Measurements from ENCODE around the gene PLEKHG3.

The PLEKHG3 gene

DNA sequence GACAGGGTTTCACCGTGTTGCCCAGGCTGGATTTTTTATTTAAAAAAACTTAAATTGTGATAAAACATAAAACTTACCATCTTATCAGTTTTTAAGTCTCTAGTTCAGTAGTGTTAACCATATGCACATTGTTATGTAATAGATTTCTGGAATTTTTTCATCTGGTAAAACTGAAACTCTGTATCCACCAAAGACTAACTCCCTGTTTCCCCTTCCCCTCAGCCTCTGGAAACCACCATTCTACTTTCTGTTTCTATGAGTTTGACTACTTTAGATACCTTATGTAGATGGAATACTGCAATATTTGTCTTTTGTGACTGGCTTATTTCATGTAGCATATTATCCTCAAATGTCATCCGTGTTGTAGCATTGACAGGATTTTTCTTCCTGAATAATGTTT is 12.8 kb upstream of the PLEKHG3 start:
- no peaks in the 10 kb centered on the region for H3K9me3 ChIP-seq (ENCODE audit: insufficient read depth, low read depth, low read length)
- TF ChIP-seq, protein P1, sequence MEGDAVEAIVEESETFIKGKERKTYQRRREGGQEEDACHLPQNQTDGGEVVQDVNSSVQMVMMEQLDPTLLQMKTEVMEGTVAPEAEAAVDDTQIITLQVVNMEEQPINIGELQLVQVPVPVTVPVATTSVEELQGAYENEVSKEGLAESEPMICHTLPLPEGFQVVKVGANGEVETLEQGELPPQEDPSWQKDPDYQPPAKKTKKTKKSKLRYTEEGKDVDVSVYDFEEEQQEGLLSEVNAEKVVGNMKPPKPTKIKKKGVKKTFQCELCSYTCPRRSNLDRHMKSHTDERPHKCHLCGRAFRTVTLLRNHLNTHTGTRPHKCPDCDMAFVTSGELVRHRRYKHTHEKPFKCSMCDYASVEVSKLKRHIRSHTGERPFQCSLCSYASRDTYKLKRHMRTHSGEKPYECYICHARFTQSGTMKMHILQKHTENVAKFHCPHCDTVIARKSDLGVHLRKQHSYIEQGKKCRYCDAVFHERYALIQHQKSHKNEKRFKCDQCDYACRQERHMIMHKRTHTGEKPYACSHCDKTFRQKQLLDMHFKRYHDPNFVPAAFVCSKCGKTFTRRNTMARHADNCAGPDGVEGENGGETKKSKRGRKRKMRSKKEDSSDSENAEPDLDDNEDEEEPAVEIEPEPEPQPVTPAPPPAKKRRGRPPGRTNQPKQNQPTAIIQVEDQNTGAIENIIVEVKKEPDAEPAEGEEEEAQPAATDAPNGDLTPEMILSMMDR (conservative IDR thresholded peaks at IDR 0.05; ENCODE audit: low read length), result no peak
- no peak for TF ChIP-seq EZH2phosphoT487 (IDR thresholded peaks at IDR 0.05; ENCODE audit: borderline replicate concordance)
- H3K4me1 ChIP-seq (ENCODE audit: insufficient read depth, low read length, poor library complexity, severe bottlenecking), result peaks cover 37% of the 10 kb centered on the region
- no peaks in the 10 kb centered on the region for H3K79me2 ChIP-seq (ENCODE audit: insufficient read depth, low read length)
- no peak overlapping the region for H3K9ac ChIP-seq (ENCODE audit: low read depth, low read length, poor library complexity, severe bottlenecking)
- no peak overlapping the region for H2AFZ ChIP-seq (ENCODE audit: low read length)
- H3F3A ChIP-seq (ENCODE audit: low read depth), result peaks cover 3% of the 10 kb centered on the region; the same call in 1 of the 2 replicates
- H3K36me3 ChIP-seq (ENCODE audit: insufficient read depth, low read length), result no peaks in the 10 kb centered on the region
- H3K4me3 ChIP-seq (ENCODE audit: low read length, poor library complexity, severe bottlenecking), result no peak overlapping the region
- H3K27me3 ChIP-seq (ENCODE audit: insufficient read depth, low read length, poor library complexity, severe bottlenecking), result no peaks in the 10 kb centered on the region
- H4K20me1 ChIP-seq (ENCODE audit: insufficient read depth, low read length, poor library complexity, severe bottlenecking), result no peaks in the 10 kb centered on the region
- H3K4me2 ChIP-seq (ENCODE audit: low read depth, low read length, poor library complexity, severe bottlenecking), result no peak overlapping the region
- H3K9me2 ChIP-seq (replicated peaks; ENCODE audit: low read depth, low read length), result no peaks in the 10 kb centered on the region

DNA sequence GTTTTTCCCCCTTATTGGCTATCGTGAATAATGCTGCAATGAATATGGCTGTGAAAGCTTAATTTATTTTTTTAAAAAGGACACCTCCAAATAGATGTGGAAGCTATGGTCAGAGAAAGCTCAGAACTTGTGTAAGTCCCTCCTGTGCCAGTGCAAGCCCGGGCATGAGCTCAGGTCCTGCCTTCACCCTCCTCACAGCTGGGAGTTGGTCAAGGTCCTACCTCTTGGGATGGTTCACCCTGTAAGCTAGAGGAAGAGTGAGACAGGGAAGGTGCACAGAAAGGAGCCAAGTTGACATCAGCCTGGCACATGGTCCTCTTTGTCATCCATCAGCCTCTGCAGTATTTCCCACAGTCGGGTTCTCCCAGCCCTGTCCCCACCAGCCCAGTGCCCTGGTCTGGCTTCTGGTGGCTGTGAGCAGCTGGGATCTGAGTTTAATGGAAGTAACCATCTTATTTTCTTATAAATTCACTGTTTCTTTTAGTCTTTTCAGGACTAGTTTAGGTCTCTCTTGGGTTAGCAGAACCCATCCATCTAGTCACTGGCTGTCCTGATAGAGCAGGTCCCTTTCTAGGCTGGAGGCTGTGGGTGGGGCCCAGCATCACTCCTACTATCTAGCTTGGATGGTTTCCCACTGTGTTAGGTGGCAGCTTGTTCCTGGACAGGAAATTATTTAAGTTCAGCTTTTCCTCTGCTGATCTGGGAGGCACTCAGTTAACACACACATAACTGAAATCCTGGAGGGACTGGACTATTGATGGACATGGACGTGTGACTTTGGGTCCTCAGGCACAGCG is 11.8 kb upstream of the PLEKHG3 start:
- no peaks in the 10 kb centered on the region for H4K20me1 ChIP-seq (ENCODE audit: insufficient read depth, low read length, poor library complexity, severe bottlenecking)
- no peaks in the 10 kb centered on the region for H3K79me2 ChIP-seq (ENCODE audit: insufficient read depth, low read length)
- no peak overlapping the region for H3K9ac ChIP-seq (ENCODE audit: low read depth, low read length, poor library complexity, severe bottlenecking)
- TF ChIP-seq, protein P1 (conservative IDR thresholded peaks at IDR 0.05; ENCODE audit: low read length), result no peak
- no peak for TF ChIP-seq EZH2phosphoT487 (IDR thresholded peaks at IDR 0.05; ENCODE audit: borderline replicate concordance)
- H3K4me2 ChIP-seq (ENCODE audit: low read depth, low read length, poor library complexity, severe bottlenecking), result no peak overlapping the region
- H3K36me3 ChIP-seq (ENCODE audit: insufficient read depth, low read length), result no peaks in the 10 kb centered on the region
- H2AFZ ChIP-seq (ENCODE audit: low read length), result no peak overlapping the region
- no peaks in the 10 kb centered on the region for H3K27me3 ChIP-seq (ENCODE audit: insufficient read depth, low read length, poor library complexity, severe bottlenecking)
- peaks cover 44% of the 10 kb centered on the region for H3K4me1 ChIP-seq (ENCODE audit: insufficient read depth, low read length, poor library complexity, severe bottlenecking)
- no peaks in the 10 kb centered on the region for H3K9me3 ChIP-seq (ENCODE audit: insufficient read depth, low read depth, low read length)
- H3K9me2 ChIP-seq (replicated peaks; ENCODE audit: low read depth, low read length), result no peaks in the 10 kb centered on the region
- peaks cover 3% of the 10 kb centered on the region; the same call in 1 of the 2 replicates for H3F3A ChIP-seq (ENCODE audit: low read depth)
- H3K4me3 ChIP-seq (ENCODE audit: low read length, poor library complexity, severe bottlenecking), result no peak overlapping the region

DNA sequence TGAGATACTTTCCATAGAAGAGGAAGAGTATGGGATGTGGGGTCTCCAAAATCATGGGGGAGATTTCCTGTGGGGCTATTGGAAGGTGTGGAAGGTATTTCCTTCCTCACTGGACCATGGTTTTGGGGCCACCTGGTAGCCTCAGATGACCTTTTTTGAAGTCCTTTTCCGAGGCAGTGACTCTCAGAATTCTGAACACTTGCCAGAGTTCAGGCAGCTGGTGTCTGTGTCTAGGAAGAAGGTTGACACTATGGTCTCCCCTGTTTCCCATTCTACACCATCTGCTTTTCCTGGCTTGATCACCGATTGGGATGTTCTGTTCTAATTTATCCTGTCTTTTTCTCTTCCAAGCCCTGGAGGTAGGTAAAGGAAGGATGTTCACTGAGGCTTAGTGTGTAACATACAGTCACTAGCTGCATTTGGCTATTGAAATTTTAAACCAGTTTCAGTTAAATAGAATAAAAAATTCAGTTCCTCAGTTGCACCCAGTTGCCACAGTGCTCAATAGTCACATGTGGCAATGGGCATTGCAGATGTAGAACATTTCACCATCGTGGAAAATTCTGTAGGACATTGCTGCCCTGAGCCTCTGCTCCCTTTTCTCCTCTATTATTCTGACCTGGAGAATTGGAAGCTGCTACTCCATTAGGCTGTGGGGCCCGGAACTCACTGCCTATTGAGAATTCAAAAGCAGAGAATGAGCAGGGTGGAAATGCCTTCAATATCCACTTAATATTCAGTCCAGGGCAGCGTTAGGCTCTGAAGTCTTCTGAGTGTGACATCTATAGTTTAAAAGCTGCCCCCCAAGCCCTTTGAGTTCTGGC is 11.0 kb upstream of the PLEKHG3 start:
- Histone ChIP-seq H3K4me3 (ENCODE audit: low read length, poor library complexity, severe bottlenecking) (no peak overlapping the region), H4K20me1 (ENCODE audit: insufficient read depth, low read length, poor library complexity, severe bottlenecking) (no peaks in the 10 kb centered on the region), H3F3A (ENCODE audit: low read depth) (peaks cover under 1% of the 10 kb centered on the region; the same call in 1 of the 2 replicates), H3K9me3 (ENCODE audit: insufficient read depth, low read depth, low read length) (no peaks in the 10 kb centered on the region), H3K79me2 (ENCODE audit: insufficient read depth, low read length) (no peaks in the 10 kb centered on the region), H2AFZ (ENCODE audit: low read length) (no peak overlapping the region), H3K9ac (ENCODE audit: low read depth, low read length, poor library complexity, severe bottlenecking) (no peak overlapping the region), H3K27me3 (ENCODE audit: insufficient read depth, low read length, poor library complexity, severe bottlenecking) (no peaks in the 10 kb centered on the region), H3K4me2 (ENCODE audit: low read depth, low read length, poor library complexity, severe bottlenecking) (no peak overlapping the region), H3K4me1 (ENCODE audit: insufficient read depth, low read length, poor library complexity, severe bottlenecking) (peaks cover 44% of the 10 kb centered on the region), H3K9me2 (replicated peaks; ENCODE audit: low read depth, low read length) (no peaks in the 10 kb centered on the region), H3K36me3 (ENCODE audit: insufficient read depth, low read length) (no peaks in the 10 kb centered on the region)
- TF ChIP-seq, protein P1 (conservative IDR thresholded peaks at IDR 0.05; ENCODE audit: low read length), result no peak
- TF ChIP-seq EZH2phosphoT487 (IDR thresholded peaks at IDR 0.05; ENCODE audit: borderline replicate concordance), result no peak

Data from Loucy (cell line).